ENCODE data around the gene EPHB2.
A peak's percentile ranks its signal among the peaks of the same experiment; 100 is the strongest.

Gene EPHB2

GRCh38 chr1:22874785-22875184 is 164.1 kb downstream of the EPHB2 start:
- H3K4me3 ChIP-seq (ENCODE audit: low read depth, low read length): no peak overlapping the region
- H3K27ac ChIP-seq (ENCODE audit: extremely low read depth, low read depth, low read length): no peak overlapping the region
- no peaks in the 10 kb centered on the region for H3K9me3 ChIP-seq (ENCODE audit: control insufficient read depth, insufficient read depth, low read depth, low read length)
- no peaks in the 10 kb centered on the region for H3K4me1 ChIP-seq (ENCODE audit: control insufficient read depth, insufficient read depth, low read length)
- H3K36me3 ChIP-seq (ENCODE audit: control insufficient read depth in 2 of 2, insufficient read depth in 1 of 2, low read length in 2 of 2): no peaks in the 10 kb centered on the region
- ChIA-PET CTCF (interaction anchor here (0.7 to 1.2 kb wide), 2 partner anchors 39 to 117 kb away, joined by 3 to 4 read pairs; no protein-coding TSS in a partner anchor), POLR2A (no interaction called here)
- TF ChIP-seq ZNF274 (IDR thresholded peaks at IDR 0.05; ENCODE audit: low read length) (no peak), ZNF274 (tag by site-specific recombination; IDR thresholded peaks at IDR 0.05; ENCODE audit: borderline replicate concordance) (no peak), ZFP41 (tag by site-specific recombination; IDR thresholded peaks at IDR 0.05; ENCODE audit: borderline replicate concordance) (no peak), ZNF239 (tag by site-specific recombination; IDR thresholded peaks at IDR 0.05) (peak; percentile 96), ZNF544 (tag by site-specific recombination; IDR thresholded peaks at IDR 0.05) (no peak)

- TF ChIP-seq GFI1B (tag by site-specific recombination; IDR thresholded peaks at IDR 0.05): no peak
- no peak for TF ChIP-seq SP3 (tag by site-specific recombination; IDR thresholded peaks at IDR 0.05)
- TF ChIP-seq HOXD13 (CRISPR knock-in tag; IDR thresholded peaks at IDR 0.05; ENCODE audit: borderline replicate concordance): no peak
- no peak for TF ChIP-seq ZNF777 (tag by site-specific recombination; IDR thresholded peaks at IDR 0.05; ENCODE audit: borderline replicate concordance)
- TF ChIP-seq CTCF (tag by site-specific recombination; IDR thresholded peaks at IDR 0.05): no peak
- TF ChIP-seq SALL2 (tag by site-specific recombination; IDR thresholded peaks at IDR 0.05; ENCODE audit: borderline replicate concordance): no peak
- TF ChIP-seq, protein P1, sequence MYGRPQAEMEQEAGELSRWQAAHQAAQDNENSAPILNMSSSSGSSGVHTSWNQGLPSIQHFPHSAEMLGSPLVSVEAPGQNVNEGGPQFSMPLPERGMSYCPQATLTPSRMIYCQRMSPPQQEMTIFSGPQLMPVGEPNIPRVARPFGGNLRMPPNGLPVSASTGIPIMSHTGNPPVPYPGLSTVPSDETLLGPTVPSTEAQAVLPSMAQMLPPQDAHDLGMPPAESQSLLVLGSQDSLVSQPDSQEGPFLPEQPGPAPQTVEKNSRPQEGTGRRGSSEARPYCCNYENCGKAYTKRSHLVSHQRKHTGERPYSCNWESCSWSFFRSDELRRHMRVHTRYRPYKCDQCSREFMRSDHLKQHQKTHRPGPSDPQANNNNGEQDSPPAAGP (tag by site-specific recombination; IDR thresholded peaks at IDR 0.05): no peak
- TF ChIP-seq ZNF596 (tag by site-specific recombination; IDR thresholded peaks at IDR 0.05): no peak
- TF ChIP-seq TRIM28 (IDR thresholded peaks at IDR 0.05; ENCODE audit: borderline replicate concordance, low read length): no peak
- TF ChIP-seq ZNF175 (tag by site-specific recombination; IDR thresholded peaks at IDR 0.05): no peak
- no peaks in the 10 kb centered on the region for H3K36me3 ChIP-seq (ENCODE audit: control insufficient read depth in 2 of 2, insufficient read depth in 1 of 2, low read length in 2 of 2)
- no peak overlapping the region for H3K4me3 ChIP-seq (ENCODE audit: low read depth, low read length)
- no peak overlapping the region for H3K27ac ChIP-seq (ENCODE audit: extremely low read depth, low read depth, low read length)
- CTCF ChIA-PET: interaction anchor here (0.7 to 1.2 kb wide), 2 partner anchors 39 to 117 kb away, joined by 3 to 4 read pairs; no protein-coding TSS in a partner anchor
- no peaks in the 10 kb centered on the region for H3K4me1 ChIP-seq (ENCODE audit: control insufficient read depth, insufficient read depth, low read length)
- POLR2A ChIA-PET: no interaction called here
- H3K9me3 ChIP-seq (ENCODE audit: control insufficient read depth, insufficient read depth, low read depth, low read length): no peaks in the 10 kb centered on the region
These were observed 164.6 kb downstream of the EPHB2 start for GRCh38 chr1:22875241-22875640.

DNA sequence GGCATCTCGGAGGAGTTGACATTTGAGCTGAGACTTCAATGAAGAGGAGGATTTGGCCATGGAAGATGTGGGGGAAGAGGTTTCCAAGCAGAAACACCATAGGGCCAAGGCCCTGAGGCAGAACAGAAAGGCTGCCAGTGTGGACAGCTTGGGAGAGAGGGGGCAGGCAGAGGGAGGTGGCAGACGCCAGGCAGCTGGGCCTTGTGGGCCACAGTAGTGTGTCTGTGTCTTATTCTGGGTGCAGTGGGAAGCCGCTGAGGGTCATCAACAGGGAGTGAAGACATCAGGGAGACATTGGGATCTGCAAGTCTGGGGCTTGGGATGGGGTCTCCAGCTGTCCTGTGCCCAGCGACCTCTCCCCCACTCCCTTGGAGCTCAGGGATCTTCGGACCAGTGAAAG is 165.2 kb downstream of the EPHB2 start:
- Histone ChIP-seq H3K4me3 (ENCODE audit: low read depth, low read length) (no peak overlapping the region), H3K4me1 (ENCODE audit: control insufficient read depth, insufficient read depth, low read length) (no peaks in the 10 kb centered on the region), H3K27ac (ENCODE audit: extremely low read depth, low read depth, low read length) (no peak overlapping the region), H3K36me3 (ENCODE audit: control insufficient read depth in 2 of 2, insufficient read depth in 1 of 2, low read length in 2 of 2) (no peaks in the 10 kb centered on the region), H3K9me3 (ENCODE audit: control insufficient read depth, insufficient read depth, low read depth, low read length) (no peaks in the 10 kb centered on the region)
- no peak for TF ChIP-seq ZNF621 (tag by site-specific recombination; IDR thresholded peaks at IDR 0.05)
- peak; percentile 6; the same call in 1 of the 2 replicates for TF ChIP-seq ZFHX2 (tag by site-specific recombination; conservative IDR thresholded peaks at IDR 0.05)
- TF ChIP-seq EGR2 (tag by site-specific recombination; IDR thresholded peaks at IDR 0.05; ENCODE audit: low read depth): peak; percentile 25
- no peak for TF ChIP-seq SCRT2 (tag by site-specific recombination; IDR thresholded peaks at IDR 0.05)
- no peak for TF ChIP-seq ZNF561 (tag by site-specific recombination; IDR thresholded peaks at IDR 0.05; ENCODE audit: borderline replicate concordance)
- TF ChIP-seq ZNF626 (tag by site-specific recombination; IDR thresholded peaks at IDR 0.05): no peak
- no peak for TF ChIP-seq HOXD13 (CRISPR knock-in tag; IDR thresholded peaks at IDR 0.05; ENCODE audit: borderline replicate concordance)
- ChIA-PET CTCF (interaction anchor here (1.2 kb wide), 1 partner anchor 40 kb away, joined by 3 read pairs; no protein-coding TSS in a partner anchor), POLR2A (no interaction called here)

Measured in HEK293 (cell line).